HTR-8/SVneo (cell line): ENCODE results near the gene CDC45.
"Not testable (repeated sequence)": the region's sequence is repeated elsewhere in the genome, so short reads cannot be mapped to it uniquely, and the experiment has no call there.

ENCODE experiments used
- DNase-seq: peaks from one replicate; pipeline ENCODE4 v3.0.0; 2011; ENCODE audit warnings: low spot score, mixed read lengths; ENCODE audit not compliant: insufficient read length
- FAIRE-seq: peaks from 2 replicates; lab custom pipeline; 2011; peaks lifted over from hg19 to GRCh38; lab: Jason Lieb, UNC

Gene CDC45

GRCh38 chr22:19524170-19525115 is 44.7 kb downstream of the CDC45 start, which contains the start of gene CLDN5:
CLDN5 (minus strand) TSS chr22:19524410; CDS start chr22:19524255, 155 bp downstream.
- FAIRE-seq = no peak
- DNase-seq = no peak

- DNase-seq (no peak), FAIRE-seq (no peak)
Observed at GRCh38 chr22:19525116-19525660, 45.5 kb downstream of the CDC45 start.

GRCh38 chr22:19525666-19526065 is 45.9 kb downstream of the CDC45 start:
- DNase-seq (no peak), FAIRE-seq (no peak)

- DNase-seq (no peak), FAIRE-seq (no peak)
Observed at GRCh38 chr22:19526076-19526701, 46.5 kb downstream of the CDC45 start.

- FAIRE-seq (no peak), DNase-seq (no peak)
Observed at GRCh38 chr22:19526702-19527111, 47.0 kb downstream of the CDC45 start.

- no peak for DNase-seq
- FAIRE-seq = no peak
Observed at GRCh38 chr22:19527321-19527721, 47.6 kb downstream of the CDC45 start.

GRCh38 chr22:19527861-19528417 is 48.2 kb downstream of the CDC45 start:
- no peak for FAIRE-seq

GRCh38 chr22:19529811-19530210 is 50.1 kb downstream of the CDC45 start:
- FAIRE-seq = no peak
- no peak for DNase-seq

More at GRCh38 chr22:19527861-19528417, 48.2 kb downstream of the CDC45 start:
- no peak for DNase-seq

GRCh38 chr22:19530751-19531150 is 51.0 kb downstream of the CDC45 start:
- DNase-seq = no peak

GRCh38 chr22:19531327-19531726 is 51.6 kb downstream of the CDC45 start:
- FAIRE-seq, DNase-seq: not testable (repeated sequence)

More at GRCh38 chr22:19530751-19531150, 51.0 kb downstream of the CDC45 start:
- no peak for FAIRE-seq

GRCh38 chr22:19533049-19533626 is 53.4 kb downstream of the CDC45 start:
- DNase-seq = no peak
- no peak for FAIRE-seq

GRCh38 chr22:19533857-19534256 is 54.1 kb downstream of the CDC45 start:
- FAIRE-seq (no peak), DNase-seq (no peak)

GRCh38 chr22:19535001-19535400 is 55.3 kb downstream of the CDC45 start:
- no peak for DNase-seq

GRCh38 chr22:19536564-19536963 is 56.8 kb downstream of the CDC45 start:
- no peak for DNase-seq

More at GRCh38 chr22:19535001-19535400, 55.3 kb downstream of the CDC45 start:
- FAIRE-seq = no peak

GRCh38 chr22:19537941-19538488 is 58.3 kb downstream of the CDC45 start:
- DNase-seq = no peak

More at GRCh38 chr22:19536564-19536963, 56.8 kb downstream of the CDC45 start:
- no peak for FAIRE-seq

GRCh38 chr22:19540394-19540793 is 60.7 kb downstream of the CDC45 start:
- FAIRE-seq = no peak
- no peak for DNase-seq

More at GRCh38 chr22:19537941-19538488, 58.3 kb downstream of the CDC45 start:
- FAIRE-seq = no peak

GRCh38 chr22:19543970-19544708 is 64.4 kb downstream of the CDC45 start:
- no peak for DNase-seq

GRCh38 chr22:19545935-19546207 is 66.2 kb downstream of the CDC45 start:
- FAIRE-seq (no peak), DNase-seq (no peak)

More at GRCh38 chr22:19543970-19544708, 64.4 kb downstream of the CDC45 start:
- FAIRE-seq = no peak

GRCh38 chr22:19546680-19547079 is 67.0 kb downstream of the CDC45 start:
- DNase-seq (no peak), FAIRE-seq (no peak)
